Tibial artery (tissue), 4 donors: ENCODE results near the gene TBC1D19.

ENCODE experiments used
- DNase-seq, 2 donors: peaks; one replicate each; pipeline ENCODE4 v3.0.0-alpha.2; 2019
- H3K27ac ChIP-seq, 2 donors: fragments of 200-600 bp; sonication (generic) in 1 of 2; 1 replicate in 1 of 2; 2 replicates in 1 of 2; pipeline ENCODE4 v1.5.1; 2018 to 2019; ENCODE audit warnings: mild to moderate bottlenecking in 1 of 2
- H3K27me3 ChIP-seq, 2 donors: fragments of 200-600 bp; sonication (generic) in 1 of 2; one replicate each; pipeline versions ENCODE4 v1.5.1 to v1.6.0; 2016 to 2019
- H3K36me3 ChIP-seq, 3 donors: fragments of 200-600 bp; sonication (generic) in 2 of 3; one replicate each; pipeline ENCODE4 v1.5.1; 2016 to 2019; ENCODE audit warnings: mild to moderate bottlenecking in 2 of 3
- H3K4me1 ChIP-seq, 4 donors: fragments of 200-600 bp; sonication (generic) in 2 of 4; 1 replicate in 3 of 4; 2 replicates in 1 of 4; pipeline ENCODE4 v1.5.1; 2016 to 2019
- H3K4me3 ChIP-seq, 2 donors: fragments of 200-600 bp; sonication (generic) in 1 of 2; 1 replicate in 1 of 2; 2 replicates in 1 of 2; pipeline ENCODE4 v1.5.1; 2018 to 2019; ENCODE audit warnings: mild to moderate bottlenecking in 2 of 2
- H3K9me3 ChIP-seq, 3 donors: fragments of 200-600 bp; sonication (generic) in 1 of 3; one replicate each; pipeline ENCODE4 v1.5.1; 2016 to 2019
- intact Hi-C: fragments of 100-400 bp; cut with DNase I; formaldehyde crosslinking; loops from one replicate; pipeline ENCODE4 v1.15.0; 2023; ENCODE audit warnings: low total_unique reads
- TF ChIP-seq, protein P1 (sequence below), 2 experiments: fragments of 200-600 bp in 1 of 2; fragments of 450-650 bp in 1 of 2; IDR thresholded peaks; one replicate each; pipeline ENCODE4 v1.5.1; 2017 to 2019; ENCODE audit warnings: antibody characterized with exemption in 2 of 2, mild to moderate bottlenecking in 1 of 2, moderate library complexity in 1 of 2

TBC1D19 gene

DNA sequence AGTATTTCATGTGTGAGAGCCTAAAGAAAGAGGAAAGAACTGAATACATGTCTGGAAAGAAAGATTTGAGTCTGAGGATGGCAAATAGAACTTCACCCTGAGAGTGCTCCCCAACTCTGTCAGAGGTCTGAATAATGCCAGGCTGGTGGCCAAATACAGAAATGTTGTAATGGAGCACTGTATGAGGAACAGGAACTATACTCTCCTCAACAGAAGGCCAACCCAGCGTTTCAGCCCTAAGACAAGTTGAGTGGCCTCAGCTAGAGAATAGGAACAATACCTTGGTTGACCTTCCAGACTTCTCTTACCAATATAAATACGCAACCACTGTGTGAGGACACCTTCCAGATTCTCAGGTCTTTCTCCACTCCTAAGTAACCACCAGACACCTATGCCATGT lies 182.3 kb downstream of the TBC1D19 start:
- H3K36me3 ChIP-seq: peaks cover 3 to 16% (median 4%) of the 10 kb centered on the region in 3 donors
- H3K27me3 ChIP-seq: no peaks in the 10 kb centered on the region
- peak in 1 of 2 donors; percentile 32 for DNase-seq
- no peaks in the 10 kb centered on the region for H3K9me3 ChIP-seq
- no peaks in the 10 kb centered on the region for H3K4me1 ChIP-seq
- no peak overlapping the region for H3K27ac ChIP-seq
- TF ChIP-seq, protein P1, sequence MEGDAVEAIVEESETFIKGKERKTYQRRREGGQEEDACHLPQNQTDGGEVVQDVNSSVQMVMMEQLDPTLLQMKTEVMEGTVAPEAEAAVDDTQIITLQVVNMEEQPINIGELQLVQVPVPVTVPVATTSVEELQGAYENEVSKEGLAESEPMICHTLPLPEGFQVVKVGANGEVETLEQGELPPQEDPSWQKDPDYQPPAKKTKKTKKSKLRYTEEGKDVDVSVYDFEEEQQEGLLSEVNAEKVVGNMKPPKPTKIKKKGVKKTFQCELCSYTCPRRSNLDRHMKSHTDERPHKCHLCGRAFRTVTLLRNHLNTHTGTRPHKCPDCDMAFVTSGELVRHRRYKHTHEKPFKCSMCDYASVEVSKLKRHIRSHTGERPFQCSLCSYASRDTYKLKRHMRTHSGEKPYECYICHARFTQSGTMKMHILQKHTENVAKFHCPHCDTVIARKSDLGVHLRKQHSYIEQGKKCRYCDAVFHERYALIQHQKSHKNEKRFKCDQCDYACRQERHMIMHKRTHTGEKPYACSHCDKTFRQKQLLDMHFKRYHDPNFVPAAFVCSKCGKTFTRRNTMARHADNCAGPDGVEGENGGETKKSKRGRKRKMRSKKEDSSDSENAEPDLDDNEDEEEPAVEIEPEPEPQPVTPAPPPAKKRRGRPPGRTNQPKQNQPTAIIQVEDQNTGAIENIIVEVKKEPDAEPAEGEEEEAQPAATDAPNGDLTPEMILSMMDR (IDR thresholded peaks at IDR 0.05): no peak
- intact Hi-C loops: no loop called here
- H3K4me3 ChIP-seq: no peak overlapping the region

DNA sequence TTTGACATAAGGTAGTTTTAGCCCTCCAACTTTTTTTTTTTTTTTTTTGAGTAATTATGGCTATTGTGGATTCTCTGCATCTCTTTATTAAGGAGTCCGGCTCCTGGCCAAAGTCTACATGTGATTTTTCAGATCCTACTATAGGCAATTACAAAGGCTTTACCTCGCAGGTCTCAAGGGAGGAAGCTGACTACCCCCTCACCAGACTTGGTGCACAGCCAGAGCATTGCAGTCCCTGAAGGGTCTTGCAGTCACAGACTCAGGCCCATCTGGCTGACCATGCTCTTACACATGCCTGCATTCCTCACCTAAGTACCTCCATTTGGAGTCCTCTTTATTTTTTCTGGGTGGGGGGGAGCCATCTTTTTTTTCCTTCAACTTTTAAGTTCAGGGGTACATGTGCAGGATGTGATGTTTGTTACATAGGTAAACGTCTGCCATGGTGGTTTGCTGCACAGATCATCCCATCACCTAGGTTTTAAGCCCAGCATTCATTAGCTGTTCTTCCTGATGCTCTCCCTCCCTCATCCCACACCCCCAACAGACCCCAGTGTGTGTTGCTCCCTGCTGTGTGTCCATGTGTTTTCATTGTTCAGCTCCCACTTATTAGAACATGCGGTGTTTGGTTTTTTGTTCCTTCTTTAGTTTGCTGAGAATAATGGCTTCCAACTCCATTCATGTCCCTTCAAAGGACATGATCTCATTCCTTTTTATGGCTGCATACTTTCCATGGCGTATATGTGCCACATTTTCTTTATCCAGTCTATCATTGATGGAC lies 188.4 kb downstream of the TBC1D19 start:
- H3K9me3 ChIP-seq: peaks cover 0 to 12% (median 8%) of the 10 kb centered on the region in 3 donors
- H3K27ac ChIP-seq: no peak overlapping the region
- no peak overlapping the region for H3K4me3 ChIP-seq
- intact Hi-C loops: no loop called here
- TF ChIP-seq, protein P1 (IDR thresholded peaks at IDR 0.05): no peak
- H3K4me1 ChIP-seq: no peaks in the 10 kb centered on the region
- no peak for DNase-seq
- no peaks in the 10 kb centered on the region for H3K27me3 ChIP-seq
- peaks cover 25 to 49% (median 44%) of the 10 kb centered on the region in 3 donors for H3K36me3 ChIP-seq

DNA sequence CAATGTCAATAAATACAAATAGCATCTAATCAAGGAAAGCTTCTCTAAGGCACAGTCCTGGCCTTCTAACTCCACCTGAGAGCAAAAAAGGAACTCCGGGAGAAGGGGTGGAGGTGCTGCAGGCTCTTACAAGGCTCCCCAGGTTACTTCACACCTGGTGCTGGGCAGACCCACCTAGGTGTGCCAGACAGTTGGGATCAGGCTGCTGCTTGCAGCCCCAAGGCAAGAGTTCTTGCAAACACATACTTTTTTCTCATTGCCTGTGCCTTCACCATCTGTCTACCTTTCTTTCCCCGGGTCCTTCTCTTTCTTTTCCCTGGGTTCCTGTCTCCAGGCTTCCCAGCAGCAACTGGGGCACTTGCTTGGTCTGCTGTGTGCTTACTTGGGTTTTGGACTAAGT lies 195.3 kb downstream of the TBC1D19 start:
- TF ChIP-seq, protein P1 (IDR thresholded peaks at IDR 0.05): no peak
- no peak for DNase-seq
- Histone ChIP-seq H3K9me3 (peaks cover 0 to 2% (median 0%) of the 10 kb centered on the region in 3 donors), H3K27ac (no peak overlapping the region), H3K4me3 (no peak overlapping the region), H3K36me3 (peaks cover under 1 to 15% (median 13%) of the 10 kb centered on the region in 3 donors), H3K4me1 (no peaks in the 10 kb centered on the region), H3K27me3 (no peaks in the 10 kb centered on the region)
- intact Hi-C loops: no loop called here

DNA sequence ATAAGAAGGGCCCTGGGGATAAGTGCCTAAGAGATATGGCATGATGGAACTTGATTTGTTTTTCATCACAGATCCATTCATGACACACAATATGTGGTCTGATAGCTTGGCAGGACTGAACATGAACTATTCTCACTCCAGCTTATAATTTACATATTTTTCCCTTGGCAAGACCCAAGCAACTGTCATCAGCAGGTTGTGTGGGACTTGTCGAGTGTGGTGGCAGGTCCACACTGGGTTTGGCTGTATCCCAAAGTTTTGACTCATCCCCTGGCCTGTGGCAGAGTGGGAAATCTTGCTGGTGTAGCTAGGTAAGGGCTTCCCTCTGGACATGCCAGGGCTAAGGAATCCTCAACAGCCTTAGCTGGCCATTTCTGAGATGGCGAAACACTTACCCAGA lies 195.8 kb downstream of the TBC1D19 start:
- no peaks in the 10 kb centered on the region for H3K4me1 ChIP-seq
- H3K36me3 ChIP-seq: peaks cover 0 to 12% (median 8%) of the 10 kb centered on the region in 3 donors
- DNase-seq: no peak
- no peak overlapping the region for H3K27ac ChIP-seq
- no peaks in the 10 kb centered on the region for H3K9me3 ChIP-seq
- intact Hi-C loops: no loop called here
- TF ChIP-seq, protein P1 (IDR thresholded peaks at IDR 0.05): no peak
- no peaks in the 10 kb centered on the region for H3K27me3 ChIP-seq
- no peak overlapping the region for H3K4me3 ChIP-seq

DNA sequence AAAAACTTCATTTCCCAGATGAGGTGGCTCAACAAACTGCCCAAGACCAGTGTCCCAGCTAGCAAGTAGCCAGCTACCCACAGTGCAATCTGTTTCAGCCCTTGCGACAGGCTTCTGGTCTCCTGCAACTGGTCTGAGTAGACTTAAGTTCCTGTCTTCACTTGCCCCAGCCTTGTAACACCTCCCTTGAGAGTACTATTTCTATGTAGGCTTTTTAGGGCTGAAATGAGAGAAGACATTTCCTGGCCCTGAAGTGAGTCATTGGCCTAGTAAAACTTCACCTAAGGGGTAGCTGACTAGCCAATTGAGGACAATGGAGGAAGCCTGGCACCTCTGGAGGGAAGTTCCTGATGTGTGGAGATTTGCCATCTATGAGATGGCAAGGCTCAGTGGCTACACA lies 196.7 kb downstream of the TBC1D19 start:
- peaks cover 0 to 3% (median 0%) of the 10 kb centered on the region in 3 donors for H3K36me3 ChIP-seq
- no peaks in the 10 kb centered on the region for H3K27me3 ChIP-seq
- H3K4me3 ChIP-seq: no peak overlapping the region
- no peaks in the 10 kb centered on the region for H3K4me1 ChIP-seq
- TF ChIP-seq, protein P1 (IDR thresholded peaks at IDR 0.05): no peak
- H3K27ac ChIP-seq: no peak overlapping the region
- H3K9me3 ChIP-seq: no peaks in the 10 kb centered on the region
- no peak for DNase-seq
- intact Hi-C loops: no loop called here
